Gastrocnemius medialis (tissue), 4 donors: ENCODE data around the gene GALNT17.

ENCODE experiments used
- CTCF ChIP-seq, 5 experiments: fragments of 450-650 bp in 3 of 5; fragments of 200-600 bp in 2 of 5; sonication (generic) in 2 of 5; IDR thresholded peaks in 4 of 5; conservative IDR thresholded peaks in 1 of 5; 1 replicate in 4 of 5; 2 replicates in 1 of 5; pipeline ENCODE4 v1.5.1; 2016 to 2019; ENCODE audit warnings: antibody characterized with exemption in 5 of 5, mild to moderate bottlenecking in 3 of 5, moderate library complexity in 3 of 5
- POLR2A ChIP-seq, 2 donors: fragments of 450-650 bp; IDR thresholded peaks; one replicate each; pipeline ENCODE4 v1.6.1; 2017; ENCODE audit warnings: antibody characterized with exemption in 2 of 2, mild to moderate bottlenecking in 2 of 2, moderate library complexity in 2 of 2

GRCh38 chr7:71627651-71628050 lies 495.7 kb downstream of the GALNT17 start:
- no peak for TF ChIP-seq POLR2A (IDR thresholded peaks at IDR 0.05)
- TF ChIP-seq CTCF (IDR thresholded peaks at IDR 0.05 in 4 of 5, conservative IDR thresholded peaks at IDR 0.05 in 1 of 5) = no peak
